Measurements from ENCODE around the gene PLXNA3. TPM values are rescaled to one million over a fixed set of nuclear protein-coding genes. Genes with fewer than 3 reads are reported as not detected.

The PLXNA3 gene
- total and polyA plus RNA-seq, 2 experiments from 2014 or later = 2.7 to 5.4 TPM

DNA sequence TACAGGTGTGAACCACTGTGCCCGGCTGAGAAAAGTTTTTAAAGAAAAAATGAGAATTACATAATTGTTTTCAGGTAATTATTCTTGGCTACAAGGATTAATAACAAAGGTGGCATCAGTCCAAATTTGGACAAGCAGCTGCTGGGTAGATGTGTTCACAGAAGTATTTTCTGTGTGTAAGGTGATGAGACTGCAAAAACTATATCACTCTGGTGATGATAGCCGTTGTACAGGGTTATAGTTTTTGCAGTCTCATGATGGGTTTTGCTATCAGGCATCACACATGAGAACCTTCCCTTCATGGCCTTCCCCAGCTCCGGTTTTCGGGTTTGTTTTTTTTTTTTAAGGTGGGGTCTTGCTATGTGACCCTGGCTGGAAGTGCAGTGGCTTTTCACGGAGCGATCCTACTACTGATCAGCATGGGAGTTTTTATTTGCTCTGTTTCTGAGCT, 37.4 kb downstream of the PLXNA3 start:
- H3K79me2 ChIP-seq (replicated peaks; ENCODE audit: insufficient read depth) = no peaks in the 10 kb centered on the region
- H3K27ac ChIP-seq (ENCODE audit: low read depth) = no peak overlapping the region
- no peaks in the 10 kb centered on the region for H3K9me2 ChIP-seq (ENCODE audit: insufficient read depth)
- no peaks in the 10 kb centered on the region for H3K4me1 Mint-ChIP-seq
- no peak for ATAC-seq
- H3K4me1 ChIP-seq (ENCODE audit: insufficient read depth) = no peaks in the 10 kb centered on the region
- H3K27ac Mint-ChIP-seq = no peak overlapping the region
- H3K27me3 ChIP-seq (ENCODE audit: insufficient read depth) = no peaks in the 10 kb centered on the region
- no peaks in the 10 kb centered on the region for H3F3A ChIP-seq (replicated peaks; ENCODE audit: low read depth)
- H3K36me3 Mint-ChIP-seq (ENCODE audit: low read depth) = no peaks in the 10 kb centered on the region
- peaks cover 5% of the 10 kb centered on the region for H3K27me3 Mint-ChIP-seq (ENCODE audit: insufficient read depth, low read depth, poor library complexity)
- no peak for TF ChIP-seq ZNF114 (CRISPR knock-in tag; IDR thresholded peaks at IDR 0.05)
- no peak for TF ChIP-seq NANOG (IDR thresholded peaks at IDR 0.05; ENCODE audit: borderline replicate concordance)
- TF ChIP-seq ZNF331 (CRISPR knock-in tag; IDR thresholded peaks at IDR 0.05; ENCODE audit: low read depth) = no peak
- TF ChIP-seq, protein P1, sequence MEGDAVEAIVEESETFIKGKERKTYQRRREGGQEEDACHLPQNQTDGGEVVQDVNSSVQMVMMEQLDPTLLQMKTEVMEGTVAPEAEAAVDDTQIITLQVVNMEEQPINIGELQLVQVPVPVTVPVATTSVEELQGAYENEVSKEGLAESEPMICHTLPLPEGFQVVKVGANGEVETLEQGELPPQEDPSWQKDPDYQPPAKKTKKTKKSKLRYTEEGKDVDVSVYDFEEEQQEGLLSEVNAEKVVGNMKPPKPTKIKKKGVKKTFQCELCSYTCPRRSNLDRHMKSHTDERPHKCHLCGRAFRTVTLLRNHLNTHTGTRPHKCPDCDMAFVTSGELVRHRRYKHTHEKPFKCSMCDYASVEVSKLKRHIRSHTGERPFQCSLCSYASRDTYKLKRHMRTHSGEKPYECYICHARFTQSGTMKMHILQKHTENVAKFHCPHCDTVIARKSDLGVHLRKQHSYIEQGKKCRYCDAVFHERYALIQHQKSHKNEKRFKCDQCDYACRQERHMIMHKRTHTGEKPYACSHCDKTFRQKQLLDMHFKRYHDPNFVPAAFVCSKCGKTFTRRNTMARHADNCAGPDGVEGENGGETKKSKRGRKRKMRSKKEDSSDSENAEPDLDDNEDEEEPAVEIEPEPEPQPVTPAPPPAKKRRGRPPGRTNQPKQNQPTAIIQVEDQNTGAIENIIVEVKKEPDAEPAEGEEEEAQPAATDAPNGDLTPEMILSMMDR (conservative IDR thresholded peaks at IDR 0.05; ENCODE audit: low read depth in 2 of 2) = no peak
- TF ChIP-seq CREB1 (CRISPR knock-in tag; IDR thresholded peaks at IDR 0.05; ENCODE audit: low read depth) = no peak
- no peak for TF ChIP-seq EZH2phosphoT487 (IDR thresholded peaks at IDR 0.05; ENCODE audit: unreplicated experiment)
- TF ChIP-seq, protein P2, sequence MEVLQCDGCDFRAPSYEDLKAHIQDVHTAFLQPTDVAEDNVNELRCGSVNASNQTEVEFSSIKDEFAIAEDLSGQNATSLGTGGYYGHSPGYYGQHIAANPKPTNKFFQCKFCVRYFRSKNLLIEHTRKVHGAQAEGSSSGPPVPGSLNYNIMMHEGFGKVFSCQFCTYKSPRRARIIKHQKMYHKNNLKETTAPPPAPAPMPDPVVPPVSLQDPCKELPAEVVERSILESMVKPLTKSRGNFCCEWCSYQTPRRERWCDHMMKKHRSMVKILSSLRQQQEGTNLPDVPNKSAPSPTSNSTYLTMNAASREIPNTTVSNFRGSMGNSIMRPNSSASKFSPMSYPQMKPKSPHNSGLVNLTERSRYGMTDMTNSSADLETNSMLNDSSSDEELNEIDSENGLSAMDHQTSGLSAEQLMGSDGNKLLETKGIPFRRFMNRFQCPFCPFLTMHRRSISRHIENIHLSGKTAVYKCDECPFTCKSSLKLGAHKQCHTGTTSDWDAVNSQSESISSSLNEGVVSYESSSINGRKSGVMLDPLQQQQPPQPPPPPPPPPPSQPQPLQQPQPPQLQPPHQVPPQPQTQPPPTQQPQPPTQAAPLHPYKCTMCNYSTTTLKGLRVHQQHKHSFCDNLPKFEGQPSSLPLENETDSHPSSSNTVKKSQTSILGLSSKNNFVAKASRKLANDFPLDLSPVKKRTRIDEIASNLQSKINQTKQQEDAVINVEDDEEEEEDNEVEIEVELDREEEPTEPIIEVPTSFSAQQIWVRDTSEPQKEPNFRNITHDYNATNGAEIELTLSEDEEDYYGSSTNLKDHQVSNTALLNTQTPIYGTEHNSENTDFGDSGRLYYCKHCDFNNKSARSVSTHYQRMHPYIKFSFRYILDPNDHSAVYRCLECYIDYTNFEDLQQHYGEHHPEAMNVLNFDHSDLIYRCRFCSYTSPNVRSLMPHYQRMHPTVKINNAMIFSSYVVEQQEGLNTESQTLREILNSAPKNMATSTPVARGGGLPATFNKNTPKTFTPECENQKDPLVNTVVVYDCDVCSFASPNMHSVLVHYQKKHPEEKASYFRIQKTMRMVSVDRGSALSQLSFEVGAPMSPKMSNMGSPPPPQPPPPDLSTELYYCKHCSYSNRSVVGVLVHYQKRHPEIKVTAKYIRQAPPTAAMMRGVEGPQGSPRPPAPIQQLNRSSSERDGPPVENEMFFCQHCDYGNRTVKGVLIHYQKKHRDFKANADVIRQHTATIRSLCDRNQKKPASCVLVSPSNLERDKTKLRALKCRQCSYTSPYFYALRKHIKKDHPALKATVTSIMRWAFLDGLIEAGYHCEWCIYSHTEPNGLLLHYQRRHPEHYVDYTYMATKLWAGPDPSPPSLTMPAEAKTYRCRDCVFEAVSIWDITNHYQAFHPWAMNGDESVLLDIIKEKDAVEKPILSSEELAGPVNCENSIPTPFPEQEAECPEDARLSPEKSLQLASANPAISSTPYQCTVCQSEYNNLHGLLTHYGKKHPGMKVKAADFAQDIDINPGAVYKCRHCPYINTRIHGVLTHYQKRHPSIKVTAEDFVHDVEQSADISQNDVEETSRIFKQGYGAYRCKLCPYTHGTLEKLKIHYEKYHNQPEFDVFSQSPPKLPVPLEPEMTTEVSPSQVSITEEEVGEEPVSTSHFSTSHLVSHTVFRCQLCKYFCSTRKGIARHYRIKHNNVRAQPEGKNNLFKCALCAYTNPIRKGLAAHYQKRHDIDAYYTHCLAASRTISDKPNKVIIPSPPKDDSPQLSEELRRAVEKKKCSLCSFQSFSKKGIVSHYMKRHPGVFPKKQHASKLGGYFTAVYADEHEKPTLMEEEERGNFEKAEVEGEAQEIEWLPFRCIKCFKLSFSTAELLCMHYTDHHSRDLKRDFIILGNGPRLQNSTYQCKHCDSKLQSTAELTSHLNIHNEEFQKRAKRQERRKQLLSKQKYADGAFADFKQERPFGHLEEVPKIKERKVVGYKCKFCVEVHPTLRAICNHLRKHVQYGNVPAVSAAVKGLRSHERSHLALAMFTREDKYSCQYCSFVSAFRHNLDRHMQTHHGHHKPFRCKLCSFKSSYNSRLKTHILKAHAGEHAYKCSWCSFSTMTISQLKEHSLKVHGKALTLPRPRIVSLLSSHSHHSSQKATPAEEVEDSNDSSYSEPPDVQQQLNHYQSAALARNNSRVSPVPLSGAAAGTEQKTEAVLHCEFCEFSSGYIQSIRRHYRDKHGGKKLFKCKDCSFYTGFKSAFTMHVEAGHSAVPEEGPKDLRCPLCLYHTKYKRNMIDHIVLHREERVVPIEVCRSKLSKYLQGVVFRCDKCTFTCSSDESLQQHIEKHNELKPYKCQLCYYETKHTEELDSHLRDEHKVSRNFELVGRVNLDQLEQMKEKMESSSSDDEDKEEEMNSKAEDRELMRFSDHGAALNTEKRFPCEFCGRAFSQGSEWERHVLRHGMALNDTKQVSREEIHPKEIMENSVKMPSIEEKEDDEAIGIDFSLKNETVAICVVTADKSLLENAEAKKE (CRISPR knock-in tag; IDR thresholded peaks at IDR 0.05) = no peak
- TF ChIP-seq, protein P3, sequence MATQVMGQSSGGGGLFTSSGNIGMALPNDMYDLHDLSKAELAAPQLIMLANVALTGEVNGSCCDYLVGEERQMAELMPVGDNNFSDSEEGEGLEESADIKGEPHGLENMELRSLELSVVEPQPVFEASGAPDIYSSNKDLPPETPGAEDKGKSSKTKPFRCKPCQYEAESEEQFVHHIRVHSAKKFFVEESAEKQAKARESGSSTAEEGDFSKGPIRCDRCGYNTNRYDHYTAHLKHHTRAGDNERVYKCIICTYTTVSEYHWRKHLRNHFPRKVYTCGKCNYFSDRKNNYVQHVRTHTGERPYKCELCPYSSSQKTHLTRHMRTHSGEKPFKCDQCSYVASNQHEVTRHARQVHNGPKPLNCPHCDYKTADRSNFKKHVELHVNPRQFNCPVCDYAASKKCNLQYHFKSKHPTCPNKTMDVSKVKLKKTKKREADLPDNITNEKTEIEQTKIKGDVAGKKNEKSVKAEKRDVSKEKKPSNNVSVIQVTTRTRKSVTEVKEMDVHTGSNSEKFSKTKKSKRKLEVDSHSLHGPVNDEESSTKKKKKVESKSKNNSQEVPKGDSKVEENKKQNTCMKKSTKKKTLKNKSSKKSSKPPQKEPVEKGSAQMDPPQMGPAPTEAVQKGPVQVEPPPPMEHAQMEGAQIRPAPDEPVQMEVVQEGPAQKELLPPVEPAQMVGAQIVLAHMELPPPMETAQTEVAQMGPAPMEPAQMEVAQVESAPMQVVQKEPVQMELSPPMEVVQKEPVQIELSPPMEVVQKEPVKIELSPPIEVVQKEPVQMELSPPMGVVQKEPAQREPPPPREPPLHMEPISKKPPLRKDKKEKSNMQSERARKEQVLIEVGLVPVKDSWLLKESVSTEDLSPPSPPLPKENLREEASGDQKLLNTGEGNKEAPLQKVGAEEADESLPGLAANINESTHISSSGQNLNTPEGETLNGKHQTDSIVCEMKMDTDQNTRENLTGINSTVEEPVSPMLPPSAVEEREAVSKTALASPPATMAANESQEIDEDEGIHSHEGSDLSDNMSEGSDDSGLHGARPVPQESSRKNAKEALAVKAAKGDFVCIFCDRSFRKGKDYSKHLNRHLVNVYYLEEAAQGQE (IDR thresholded peaks at IDR 0.05; ENCODE audit: unreplicated experiment) = no peak
- no peak for TF ChIP-seq POLR2AphosphoS5 (IDR thresholded peaks at IDR 0.05; ENCODE audit: low read depth)
- TF ChIP-seq, protein P4, sequence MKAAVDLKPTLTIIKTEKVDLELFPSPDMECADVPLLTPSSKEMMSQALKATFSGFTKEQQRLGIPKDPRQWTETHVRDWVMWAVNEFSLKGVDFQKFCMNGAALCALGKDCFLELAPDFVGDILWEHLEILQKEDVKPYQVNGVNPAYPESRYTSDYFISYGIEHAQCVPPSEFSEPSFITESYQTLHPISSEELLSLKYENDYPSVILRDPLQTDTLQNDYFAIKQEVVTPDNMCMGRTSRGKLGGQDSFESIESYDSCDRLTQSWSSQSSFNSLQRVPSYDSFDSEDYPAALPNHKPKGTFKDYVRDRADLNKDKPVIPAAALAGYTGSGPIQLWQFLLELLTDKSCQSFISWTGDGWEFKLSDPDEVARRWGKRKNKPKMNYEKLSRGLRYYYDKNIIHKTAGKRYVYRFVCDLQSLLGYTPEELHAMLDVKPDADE (IDR thresholded peaks at IDR 0.05) = no peak
- TF ChIP-seq JUNB (IDR thresholded peaks at IDR 0.05; ENCODE audit: unreplicated experiment) = no peak
- TF ChIP-seq EZH2 (IDR thresholded peaks at IDR 0.05; ENCODE audit: low read depth, unreplicated experiment) = no peak
- TF ChIP-seq STAT1 (IDR thresholded peaks at IDR 0.05; ENCODE audit: unreplicated experiment) = no peak
- no peak overlapping the region for H3K4me2 ChIP-seq
- no peak overlapping the region for H2AFZ ChIP-seq
- no peak for DNase-seq (ENCODE audit: low spot score)
- no peaks in the 10 kb centered on the region for H4K20me1 ChIP-seq (replicated peaks; ENCODE audit: insufficient read depth)
- H3K4me3 Mint-ChIP-seq = no peak overlapping the region
- H3K9me3 Mint-ChIP-seq = no peaks in the 10 kb centered on the region
- H3K36me3 ChIP-seq (ENCODE audit: insufficient read depth) = no peaks in the 10 kb centered on the region
- no peak overlapping the region for H3K4me3 ChIP-seq

Data from GM23338 (cell line).